C4-2B (cell line): Measurements from ENCODE around the gene FAM174C.

Source experiments
- H3K27ac ChIP-seq: fragments of 450-650 bp; 2 replicates; pipeline ENCODE4 v1.5.1; 2017
- CTCF ChIP-seq: fragments of 450-650 bp; conservative IDR thresholded peaks from 2 replicates; pipeline ENCODE4 v1.5.1; 2017; ENCODE audit warnings: mild to moderate bottlenecking
- ZFX ChIP-seq: fragments of 450-650 bp; IDR thresholded peaks from 2 replicates; pipeline ENCODE4 v1.6.1; 2017

FAM174C gene

GRCh38 chr19:1283207-1283916 lies 8.0 kb downstream of the FAM174C start:
- peak overlapping the region; percentile 83 for H3K27ac ChIP-seq
- no peak for TF ChIP-seq CTCF
- no peak for TF ChIP-seq ZFX

- TF ChIP-seq CTCF: no peak
- TF ChIP-seq ZFX: no peak
- H3K27ac ChIP-seq: peak overlapping the region; percentile 83
Observed at GRCh38 chr19:1283917-1284292, 8.6 kb downstream of the FAM174C start.

- peak overlapping the region; percentile 83 for H3K27ac ChIP-seq
- TF ChIP-seq ZFX: 0 out of 2 replicates have a peak, but pooled peaks have one; percentile 7
- no peak for TF ChIP-seq CTCF
Observed at GRCh38 chr19:1284293-1284978, 9.1 kb downstream of the FAM174C start.

GRCh38 chr19:1284979-1285736 lies 9.8 kb downstream of the FAM174C start:
- no peak for TF ChIP-seq ZFX
- no peak for TF ChIP-seq CTCF
- peak overlapping the region; percentile 83 for H3K27ac ChIP-seq

GRCh38 chr19:1285737-1286360 lies 10.5 kb downstream of the FAM174C start, which contains the start of gene EFNA2:
Gene EFNA2, plus strand, starts transcription at chr19:1285873. Its CDS starts 296 bp downstream, at chr19:1286169.
- peak; percentile 55 for TF ChIP-seq CTCF
- no peak for TF ChIP-seq ZFX
- H3K27ac ChIP-seq: peak within 1 kb of the TSS; percentile 83

GRCh38 chr19:1286487-1287353 lies 11.4 kb downstream of the FAM174C start:
- TF ChIP-seq ZFX (no peak), CTCF (no peak)
- peak overlapping the region; percentile 83 for H3K27ac ChIP-seq
